ENCODE measurements around the gene LRFN2.

LRFN2 gene

DNA sequence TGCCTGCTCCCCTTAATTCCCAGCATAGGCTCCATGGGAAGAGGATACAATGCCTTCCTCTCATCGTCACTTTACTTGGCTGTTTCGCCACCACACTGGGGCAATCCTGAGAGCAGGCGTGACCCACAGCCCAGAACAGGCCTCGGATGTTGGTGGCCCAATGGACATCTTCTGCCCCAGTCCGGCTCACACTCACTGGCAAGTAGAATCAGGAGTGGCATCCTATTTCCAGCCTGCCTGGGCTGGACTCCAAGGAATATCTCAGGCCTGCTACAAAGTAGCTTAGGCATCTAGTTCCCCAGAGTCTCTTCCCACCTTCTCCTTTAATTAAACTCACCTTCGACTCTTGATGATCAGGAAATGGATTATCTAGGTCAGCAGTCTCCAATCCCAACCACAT is 110.5 kb downstream of the LRFN2 start:
- H3K4me3 ChIP-seq (ENCODE audit: low read depth, low read length): no peak overlapping the region
- H3K9me3 ChIP-seq (ENCODE audit: control insufficient read depth, insufficient read depth, low read length): no peaks in the 10 kb centered on the region
- 0 out of 2 replicates have a peak, but pooled peaks cover 3% of the 10 kb centered on the region for H3K27me3 ChIP-seq (ENCODE audit: control insufficient read depth, insufficient read depth, low read length)
- no peak overlapping the region for H3K27ac ChIP-seq (ENCODE audit: low read depth, low read length)
- H3K9ac ChIP-seq (ENCODE audit: low read depth, low read length): no peak overlapping the region
- no peaks in the 10 kb centered on the region for H3K36me3 ChIP-seq (ENCODE audit: control insufficient read depth, insufficient read depth, low read length)
- peaks cover 11% of the 10 kb centered on the region for H3K4me1 ChIP-seq (ENCODE audit: control insufficient read depth, insufficient read depth, low read length)

DNA sequence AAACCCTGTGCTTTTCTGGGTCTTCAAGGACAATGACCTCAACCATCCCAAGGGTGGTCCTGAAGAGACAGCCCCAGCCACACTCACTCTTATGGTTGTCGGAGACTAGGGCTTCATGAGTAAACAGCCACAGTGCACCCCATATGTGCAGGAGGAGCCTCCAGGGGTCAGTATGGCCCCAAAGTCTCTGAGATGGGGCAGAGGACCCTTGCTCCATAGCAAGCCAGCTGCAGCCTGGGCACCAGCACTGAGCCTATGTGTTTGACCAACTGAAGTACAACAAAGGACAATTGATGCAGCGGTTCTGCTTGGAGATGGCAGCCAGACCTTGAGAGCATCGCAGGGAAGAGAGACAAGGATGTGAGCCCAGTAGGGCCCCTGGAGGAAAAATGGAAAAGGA is 112.2 kb downstream of the LRFN2 start:
- 0 out of 2 replicates have a peak, but pooled peaks cover 3% of the 10 kb centered on the region for H3K27me3 ChIP-seq (ENCODE audit: control insufficient read depth, insufficient read depth, low read length)
- no peaks in the 10 kb centered on the region for H3K36me3 ChIP-seq (ENCODE audit: control insufficient read depth, insufficient read depth, low read length)
- peaks cover 11% of the 10 kb centered on the region for H3K4me1 ChIP-seq (ENCODE audit: control insufficient read depth, insufficient read depth, low read length)
- H3K27ac ChIP-seq (ENCODE audit: low read depth, low read length): no peak overlapping the region
- no peak overlapping the region for H3K4me3 ChIP-seq (ENCODE audit: low read depth, low read length)
- no peak overlapping the region for H3K9ac ChIP-seq (ENCODE audit: low read depth, low read length)
- H3K9me3 ChIP-seq (ENCODE audit: control insufficient read depth, insufficient read depth, low read length): no peaks in the 10 kb centered on the region

DNA sequence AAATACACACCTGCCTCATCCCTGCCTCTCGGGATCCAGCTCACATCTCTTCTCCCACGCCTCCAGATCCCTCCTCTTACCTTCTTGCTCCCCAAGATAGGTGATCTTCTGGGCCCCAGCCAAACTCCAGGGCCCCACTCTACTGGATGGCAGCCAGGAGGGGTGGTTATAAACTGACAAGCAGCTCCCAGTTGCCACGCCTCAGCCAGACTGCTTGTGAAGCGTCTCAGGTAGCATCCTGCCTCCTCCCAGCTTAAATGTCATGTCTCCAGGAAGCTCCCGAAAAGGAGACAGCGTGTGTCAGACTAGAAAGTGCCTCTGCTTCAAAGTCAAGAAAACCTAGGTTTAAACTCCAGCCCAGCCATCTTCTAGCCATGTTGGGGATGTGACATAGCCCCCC is 114.1 kb downstream of the LRFN2 start:
- no peak overlapping the region for H3K4me3 ChIP-seq (ENCODE audit: low read depth, low read length)
- H3K9me3 ChIP-seq (ENCODE audit: control insufficient read depth, insufficient read depth, low read length): no peaks in the 10 kb centered on the region
- H3K27ac ChIP-seq (ENCODE audit: low read depth, low read length): no peak overlapping the region
- no peak overlapping the region for H3K9ac ChIP-seq (ENCODE audit: low read depth, low read length)
- 0 out of 2 replicates have a peak, but pooled peaks cover 3% of the 10 kb centered on the region for H3K27me3 ChIP-seq (ENCODE audit: control insufficient read depth, insufficient read depth, low read length)
- H3K36me3 ChIP-seq (ENCODE audit: control insufficient read depth, insufficient read depth, low read length): no peaks in the 10 kb centered on the region
- H3K4me1 ChIP-seq (ENCODE audit: control insufficient read depth, insufficient read depth, low read length): peaks cover 10% of the 10 kb centered on the region

DNA sequence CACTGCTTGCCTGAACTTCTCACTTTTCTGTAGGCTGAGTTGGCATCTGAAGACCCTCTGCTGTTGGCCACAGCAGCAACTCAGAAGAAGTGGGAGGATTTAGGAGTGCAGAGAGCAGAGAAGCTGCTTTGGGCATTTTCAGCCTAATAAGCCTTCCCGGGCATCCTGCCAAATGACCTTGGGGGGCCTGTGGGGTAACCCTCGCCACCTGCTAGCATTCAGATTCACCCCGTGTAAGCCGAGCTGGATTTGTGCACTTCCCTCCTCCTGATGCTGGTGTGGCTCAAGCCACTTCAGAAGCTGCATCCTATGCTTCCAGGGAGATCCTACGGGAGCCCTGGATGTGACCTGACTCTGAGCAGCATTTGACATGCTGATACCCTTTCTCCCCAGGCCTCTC is 114.8 kb downstream of the LRFN2 start:
- H3K27me3 ChIP-seq (ENCODE audit: control insufficient read depth, insufficient read depth, low read length): 0 out of 2 replicates have a peak, but pooled peaks cover 3% of the 10 kb centered on the region
- peaks cover 6% of the 10 kb centered on the region for H3K4me1 ChIP-seq (ENCODE audit: control insufficient read depth, insufficient read depth, low read length)
- no peaks in the 10 kb centered on the region for H3K9me3 ChIP-seq (ENCODE audit: control insufficient read depth, insufficient read depth, low read length)
- H3K9ac ChIP-seq (ENCODE audit: low read depth, low read length): no peak overlapping the region
- no peak overlapping the region for H3K27ac ChIP-seq (ENCODE audit: low read depth, low read length)
- no peak overlapping the region for H3K4me3 ChIP-seq (ENCODE audit: low read depth, low read length)
- no peaks in the 10 kb centered on the region for H3K36me3 ChIP-seq (ENCODE audit: control insufficient read depth, insufficient read depth, low read length)

DNA sequence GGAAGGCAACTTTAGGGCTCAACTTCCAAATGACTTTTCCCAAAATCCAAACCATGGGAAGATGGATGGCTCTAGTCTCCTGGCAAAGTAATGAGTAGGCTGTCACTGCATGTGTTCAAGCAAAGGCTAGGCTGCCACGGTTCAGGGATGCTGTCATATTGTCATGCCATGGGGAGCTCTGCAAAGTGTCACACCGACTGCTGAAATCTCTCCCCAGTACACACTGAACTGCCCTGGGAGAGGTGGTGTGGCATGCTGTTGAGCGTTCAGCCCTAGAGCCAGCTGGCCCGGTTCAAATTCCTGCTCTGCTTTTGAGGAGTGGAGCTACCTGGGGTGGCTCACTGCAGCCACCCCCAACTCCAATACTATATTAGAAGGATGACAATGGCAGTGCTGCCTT is 115.9 kb downstream of the LRFN2 start:
- H3K9me3 ChIP-seq (ENCODE audit: control insufficient read depth, insufficient read depth, low read length): no peaks in the 10 kb centered on the region
- no peak overlapping the region for H3K27ac ChIP-seq (ENCODE audit: low read depth, low read length)
- H3K27me3 ChIP-seq (ENCODE audit: control insufficient read depth, insufficient read depth, low read length): no peaks in the 10 kb centered on the region
- peaks cover 6% of the 10 kb centered on the region for H3K4me1 ChIP-seq (ENCODE audit: control insufficient read depth, insufficient read depth, low read length)
- H3K9ac ChIP-seq (ENCODE audit: low read depth, low read length): no peak overlapping the region
- H3K36me3 ChIP-seq (ENCODE audit: control insufficient read depth, insufficient read depth, low read length): no peaks in the 10 kb centered on the region
- H3K4me3 ChIP-seq (ENCODE audit: low read depth, low read length): no peak overlapping the region

DNA sequence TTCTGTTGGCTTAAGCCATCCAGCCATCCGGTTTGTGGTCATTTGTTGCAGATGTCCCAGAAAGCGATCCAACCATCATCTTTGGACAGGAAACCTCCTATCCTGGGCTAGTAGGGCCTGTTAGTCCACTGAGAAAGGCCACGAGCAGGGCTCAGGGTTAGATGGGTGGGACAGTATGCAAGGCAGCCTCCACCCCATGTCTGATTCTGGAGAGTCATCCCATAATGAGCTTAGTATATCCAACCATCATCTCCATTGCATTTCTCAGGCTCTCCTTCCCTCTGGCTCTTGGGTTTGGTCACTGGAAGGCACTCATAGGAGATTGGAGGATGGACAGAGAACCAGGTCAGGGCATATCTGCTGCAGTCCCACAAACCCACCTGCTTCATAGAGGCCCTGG is 117.8 kb downstream of the LRFN2 start:
- no peak overlapping the region for H3K27ac ChIP-seq (ENCODE audit: low read depth, low read length)
- H3K4me3 ChIP-seq (ENCODE audit: low read depth, low read length): no peak overlapping the region
- H3K4me1 ChIP-seq (ENCODE audit: control insufficient read depth, insufficient read depth, low read length): peaks cover 6% of the 10 kb centered on the region
- no peak overlapping the region for H3K9ac ChIP-seq (ENCODE audit: low read depth, low read length)
- no peaks in the 10 kb centered on the region for H3K27me3 ChIP-seq (ENCODE audit: control insufficient read depth, insufficient read depth, low read length)
- no peaks in the 10 kb centered on the region for H3K9me3 ChIP-seq (ENCODE audit: control insufficient read depth, insufficient read depth, low read length)
- no peaks in the 10 kb centered on the region for H3K36me3 ChIP-seq (ENCODE audit: control insufficient read depth, insufficient read depth, low read length)

DNA sequence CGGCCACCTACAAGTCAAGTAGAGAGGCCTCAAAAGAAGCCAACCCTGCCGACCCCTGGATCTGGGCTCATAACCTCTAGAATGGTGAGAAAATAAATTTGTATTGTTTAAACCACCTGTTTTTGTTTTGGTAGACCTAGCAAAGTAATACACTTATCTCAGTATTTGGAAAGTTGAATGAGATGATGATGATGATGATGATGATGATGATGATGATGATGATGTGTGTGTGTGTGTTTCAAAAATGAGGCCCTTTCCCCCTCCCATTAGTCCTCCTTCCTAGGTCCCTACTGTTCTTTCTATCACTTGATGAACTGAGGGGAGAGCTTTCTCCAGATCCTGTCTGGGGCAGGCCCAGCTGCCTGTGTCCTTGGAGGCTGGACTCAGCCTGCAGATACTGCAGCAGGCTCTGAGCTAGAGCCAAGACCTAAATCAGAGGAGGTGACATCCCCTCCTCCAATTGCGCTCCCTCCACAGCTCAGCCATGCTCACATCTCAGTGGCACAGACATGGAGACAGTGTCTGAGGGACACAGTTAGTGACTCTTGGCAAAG is 120.1 kb downstream of the LRFN2 start:
- no peaks in the 10 kb centered on the region for H3K36me3 ChIP-seq (ENCODE audit: control insufficient read depth, insufficient read depth, low read length)
- no peak overlapping the region for H3K9ac ChIP-seq (ENCODE audit: low read depth, low read length)
- no peak overlapping the region for H3K4me3 ChIP-seq (ENCODE audit: low read depth, low read length)
- H3K9me3 ChIP-seq (ENCODE audit: control insufficient read depth, insufficient read depth, low read length): no peaks in the 10 kb centered on the region
- H3K27me3 ChIP-seq (ENCODE audit: control insufficient read depth, insufficient read depth, low read length): no peaks in the 10 kb centered on the region
- H3K27ac ChIP-seq (ENCODE audit: low read depth, low read length): no peak overlapping the region
- H3K4me1 ChIP-seq (ENCODE audit: control insufficient read depth, insufficient read depth, low read length): no peaks in the 10 kb centered on the region

DNA sequence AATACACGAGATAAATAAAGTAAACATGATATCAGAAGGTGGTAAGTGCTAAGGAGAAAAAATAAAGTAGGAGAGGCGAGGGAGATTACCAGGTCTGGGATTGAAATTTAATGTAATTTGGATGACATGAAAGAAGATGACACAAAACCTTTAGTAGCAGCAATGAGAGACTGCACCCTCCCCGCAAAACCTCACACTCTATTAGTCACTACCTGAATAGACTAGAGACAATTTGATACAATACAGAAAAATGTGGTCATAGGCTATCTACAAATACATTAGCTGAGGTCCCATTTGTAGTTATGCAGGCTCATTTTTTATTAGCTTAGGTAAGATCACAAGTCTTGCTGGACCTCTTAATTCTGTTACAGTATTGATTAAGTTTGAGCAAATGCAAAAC is 125.5 kb downstream of the LRFN2 start:
- Histone ChIP-seq H3K27ac (ENCODE audit: low read depth, low read length) (no peak overlapping the region), H3K9me3 (ENCODE audit: control insufficient read depth, insufficient read depth, low read length) (no peaks in the 10 kb centered on the region), H3K4me1 (ENCODE audit: control insufficient read depth, insufficient read depth, low read length) (no peaks in the 10 kb centered on the region), H3K27me3 (ENCODE audit: control insufficient read depth, insufficient read depth, low read length) (no peaks in the 10 kb centered on the region), H3K36me3 (ENCODE audit: control insufficient read depth, insufficient read depth, low read length) (no peaks in the 10 kb centered on the region), H3K9ac (ENCODE audit: low read depth, low read length) (no peak overlapping the region), H3K4me3 (ENCODE audit: low read depth, low read length) (no peak overlapping the region)

DNA sequence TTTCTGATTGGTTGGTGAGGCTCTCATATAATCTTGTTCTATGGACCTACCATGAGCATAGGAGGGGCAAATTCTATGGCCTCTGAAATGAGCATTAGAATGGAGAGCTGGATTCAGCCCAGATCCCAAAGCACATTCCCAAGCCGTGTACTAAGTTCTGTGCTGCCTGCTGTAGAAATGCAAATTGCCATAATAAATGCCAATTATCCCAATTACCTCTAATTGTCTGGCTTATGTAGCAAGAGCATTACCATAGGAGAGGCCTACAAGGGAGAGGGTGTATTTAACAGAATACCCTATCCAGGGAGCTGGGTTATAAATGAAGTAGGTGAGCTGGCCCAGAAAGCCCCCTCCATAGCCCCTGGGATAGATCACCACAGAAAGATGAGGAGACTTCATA is 126.8 kb downstream of the LRFN2 start:
- Histone ChIP-seq H3K4me1 (ENCODE audit: control insufficient read depth, insufficient read depth, low read length) (no peaks in the 10 kb centered on the region), H3K9me3 (ENCODE audit: control insufficient read depth, insufficient read depth, low read length) (no peaks in the 10 kb centered on the region), H3K27ac (ENCODE audit: low read depth, low read length) (no peak overlapping the region), H3K9ac (ENCODE audit: low read depth, low read length) (no peak overlapping the region), H3K27me3 (ENCODE audit: control insufficient read depth, insufficient read depth, low read length) (no peaks in the 10 kb centered on the region), H3K4me3 (ENCODE audit: low read depth, low read length) (no peak overlapping the region), H3K36me3 (ENCODE audit: control insufficient read depth, insufficient read depth, low read length) (no peaks in the 10 kb centered on the region)

DNA sequence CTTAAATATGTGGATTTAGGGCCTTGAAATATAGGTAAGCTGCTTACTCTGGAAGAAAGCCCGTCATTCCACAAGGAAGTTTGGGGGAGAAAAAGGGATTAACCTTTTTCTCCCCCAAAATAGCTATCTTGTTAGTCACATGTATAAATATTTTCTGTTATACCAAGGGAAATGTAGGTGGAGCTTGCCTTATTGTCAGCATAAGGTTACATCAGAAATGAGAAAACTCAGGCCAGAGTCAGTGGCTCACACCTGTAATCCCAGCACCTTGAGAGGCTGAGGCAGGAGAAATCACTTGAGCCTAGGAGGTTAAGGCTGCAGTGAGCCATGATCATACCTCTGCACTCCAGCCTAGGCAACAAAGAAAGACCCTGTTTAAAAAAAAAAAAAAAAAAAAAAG is 129.9 kb downstream of the LRFN2 start:
- H3K36me3 ChIP-seq (ENCODE audit: control insufficient read depth, insufficient read depth, low read length): no peaks in the 10 kb centered on the region
- H3K27me3 ChIP-seq (ENCODE audit: control insufficient read depth, insufficient read depth, low read length): no peaks in the 10 kb centered on the region
- H3K9me3 ChIP-seq (ENCODE audit: control insufficient read depth, insufficient read depth, low read length): no peaks in the 10 kb centered on the region
- H3K9ac ChIP-seq (ENCODE audit: low read depth, low read length): no peak overlapping the region
- no peak overlapping the region for H3K4me3 ChIP-seq (ENCODE audit: low read depth, low read length)
- H3K27ac ChIP-seq (ENCODE audit: low read depth, low read length): no peak overlapping the region
- no peaks in the 10 kb centered on the region for H3K4me1 ChIP-seq (ENCODE audit: control insufficient read depth, insufficient read depth, low read length)

DNA sequence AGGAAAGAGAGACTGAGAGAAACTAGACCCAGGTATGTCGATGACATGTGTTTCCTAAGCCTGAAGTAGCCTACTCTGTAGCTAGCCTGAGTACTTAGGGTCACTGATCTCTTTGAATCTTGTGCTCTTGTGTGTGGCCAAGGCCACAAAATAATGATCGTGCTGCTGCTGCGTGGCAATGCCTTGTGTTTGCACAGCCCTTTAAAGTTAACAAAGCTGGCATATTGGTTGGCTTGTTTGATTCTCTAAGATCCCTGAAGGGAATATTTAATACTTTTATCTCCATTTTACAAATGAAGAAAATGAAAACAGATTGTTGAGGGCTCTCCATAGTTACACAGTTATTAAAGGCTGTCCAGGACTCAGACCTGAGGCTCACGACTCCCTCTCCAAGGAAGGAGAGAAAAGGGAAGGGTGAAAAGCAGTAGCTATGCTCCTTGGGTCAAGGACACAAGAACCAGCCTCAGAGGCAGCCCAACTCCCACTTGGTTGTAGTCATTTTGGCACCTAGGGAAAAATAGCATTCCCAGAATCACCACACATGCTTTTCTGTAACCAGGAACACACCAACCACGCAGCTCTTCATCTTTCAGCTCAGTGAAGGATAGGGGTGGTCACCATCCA is 130.7 kb downstream of the LRFN2 start:
- Histone ChIP-seq H3K9me3 (ENCODE audit: control insufficient read depth, insufficient read depth, low read length) (no peaks in the 10 kb centered on the region), H3K27me3 (ENCODE audit: control insufficient read depth, insufficient read depth, low read length) (no peaks in the 10 kb centered on the region), H3K27ac (ENCODE audit: low read depth, low read length) (no peak overlapping the region), H3K9ac (ENCODE audit: low read depth, low read length) (no peak overlapping the region), H3K36me3 (ENCODE audit: control insufficient read depth, insufficient read depth, low read length) (no peaks in the 10 kb centered on the region), H3K4me3 (ENCODE audit: low read depth, low read length) (no peak overlapping the region), H3K4me1 (ENCODE audit: control insufficient read depth, insufficient read depth, low read length) (no peaks in the 10 kb centered on the region)
